Fibroblast of lung (primary cell): ENCODE results near the gene R3HDM4. TPM values are rescaled to one million over a fixed set of nuclear protein-coding genes. Genes with fewer than 3 reads are reported as not detected.

Experiments
- DNase-seq, 2 donors: peaks; one replicate each; pipeline versions ENCODE4 v3.0.0 to v3.0.0-alpha.2; 2010; ENCODE audit warnings: low read depth in 2 of 2
- H2AFZ ChIP-seq: 2 replicates; pipeline ENCODE4 v1.5.1; 2012; ENCODE audit warnings: low read length, control low read depth, inconsistent platforms
- H3K27ac ChIP-seq: 2 replicates; pipeline ENCODE4 v1.5.1; 2011; ENCODE audit warnings: low read length, control low read depth; ENCODE audit not compliant: insufficient read depth
- H3K27me3 ChIP-seq: 2 replicates; pipeline ENCODE4 v1.5.1; 2011; ENCODE audit warnings: mild to moderate bottlenecking, low read length; ENCODE audit not compliant: control insufficient read depth, insufficient read depth
- H3K36me3 ChIP-seq: 2 replicates; pipeline ENCODE4 v1.5.1; 2011; ENCODE audit warnings: low read length; ENCODE audit not compliant: control insufficient read depth, insufficient read depth
- H3K4me1 ChIP-seq: 2 replicates; pipeline ENCODE4 v1.5.1; 2011; ENCODE audit warnings: low read length; ENCODE audit not compliant: control insufficient read depth, insufficient read depth; ENCODE audit errors: extremely low read depth
- H3K4me2 ChIP-seq: 2 replicates; pipeline ENCODE4 v1.5.1; 2011; ENCODE audit warnings: low read length, control low read depth; ENCODE audit not compliant: insufficient read depth; ENCODE audit errors: extremely low read depth
- H3K4me3 ChIP-seq, 4 experiments: fragments of 200-600 bp in 1 of 4; sonication (generic) in 1 of 4; replicated peaks in 1 of 4; 2 replicates each; pipeline ENCODE4 v1.5.1; 2011 to 2016; ENCODE audit warnings: low read length in 4 of 4, low read depth in 3 of 4, mild to moderate bottlenecking in 3 of 4, control low read depth in 2 of 4, inconsistent platforms in 1 of 4, mixed read lengths in 1 of 4; ENCODE audit not compliant: insufficient read depth in 1 of 4; ENCODE audit errors: control extremely low read depth in 1 of 4
- H3K79me2 ChIP-seq: 2 replicates; pipeline ENCODE4 v1.5.1; 2012; ENCODE audit warnings: mild to moderate bottlenecking, low read length, inconsistent platforms; ENCODE audit not compliant: control insufficient read depth, insufficient read depth
- H3K9ac ChIP-seq: 2 replicates; pipeline ENCODE4 v1.5.1; 2011; ENCODE audit warnings: mild to moderate bottlenecking, low read length, control low read depth; ENCODE audit not compliant: insufficient read depth
- H3K9me3 ChIP-seq: 2 replicates; pipeline ENCODE4 v1.5.1; 2012; ENCODE audit warnings: low read depth, low read length; ENCODE audit not compliant: control insufficient read depth, insufficient read depth
- H4K20me1 ChIP-seq: 2 replicates; pipeline ENCODE4 v1.5.1; 2011; ENCODE audit warnings: low read length; ENCODE audit not compliant: control insufficient read depth, insufficient read depth; ENCODE audit errors: extremely low read depth
- CTCF ChIP-seq, 2 donors: IDR thresholded peaks in 1 of 2; conservative IDR thresholded peaks in 1 of 2; 1 replicate in 1 of 2; 2 replicates in 1 of 2; pipeline ENCODE4 v1.5.1; 2011 to 2012; ENCODE audit warnings: low read length in 2 of 2, control low read depth in 1 of 2, inconsistent platforms in 1 of 2, low read depth in 1 of 2, mild to moderate bottlenecking in 1 of 2
- EZH2 ChIP-seq: IDR thresholded peaks from 2 replicates; pipeline ENCODE4 v1.5.1; 2012; ENCODE audit warnings: low read length, control low read depth, mild to moderate bottlenecking; ENCODE audit errors: missing control alignments
- polyA plus RNA-seq, 2 donors: library from polyadenylated mRNA; depleted of rRNA in 1 of 2; stranded (reverse) in 1 of 2; unstranded in 1 of 2; fragments of >200 nt; gene quantifications; 2 replicates each; pipeline ENCODE4 v1.2.1, GENCODE V29; 2011 to 2012; ENCODE audit warnings: missing spikeins in 1 of 2
- total RNA-seq: library from RNA; depleted of rRNA; stranded (reverse); fragments of >200 nt; gene quantifications from 2 replicates; pipeline ENCODE4 v1.2.1, GENCODE V29; 2014

R3HDM4 gene
- total and polyA plus RNA-seq, 2 donors (not counting 1 experiment from before 2014, with no cell fraction given) = 13.2 to 25.5 TPM

- Histone ChIP-seq H2AFZ (no peak overlapping the region), H3K4me1 (no peaks in the 10 kb centered on the region), H3K36me3 (peaks cover 29% of the 10 kb centered on the region), H3K27ac (no peak overlapping the region), H3K27me3 (no peaks in the 10 kb centered on the region), H3K9me3 (no peaks in the 10 kb centered on the region), H4K20me1 (no peaks in the 10 kb centered on the region), H3K4me2 (no peak overlapping the region), H3K79me2 (peaks cover 14% of the 10 kb centered on the region), H3K9ac (no peak overlapping the region), H3K4me3 (no peak overlapping the region)
- DNase-seq = no peak
- TF ChIP-seq EZH2 = no peak
- no peak for TF ChIP-seq CTCF (conservative IDR thresholded peaks at IDR 0.05 in 1 of 2, IDR thresholded peaks at IDR 0.05 in 1 of 2; ENCODE audit: low read depth in 1 of 2, low read length in 2 of 2)
Measured at GRCh38 chr19:889662-890295, 23.2 kb downstream of the R3HDM4 start.

DNA sequence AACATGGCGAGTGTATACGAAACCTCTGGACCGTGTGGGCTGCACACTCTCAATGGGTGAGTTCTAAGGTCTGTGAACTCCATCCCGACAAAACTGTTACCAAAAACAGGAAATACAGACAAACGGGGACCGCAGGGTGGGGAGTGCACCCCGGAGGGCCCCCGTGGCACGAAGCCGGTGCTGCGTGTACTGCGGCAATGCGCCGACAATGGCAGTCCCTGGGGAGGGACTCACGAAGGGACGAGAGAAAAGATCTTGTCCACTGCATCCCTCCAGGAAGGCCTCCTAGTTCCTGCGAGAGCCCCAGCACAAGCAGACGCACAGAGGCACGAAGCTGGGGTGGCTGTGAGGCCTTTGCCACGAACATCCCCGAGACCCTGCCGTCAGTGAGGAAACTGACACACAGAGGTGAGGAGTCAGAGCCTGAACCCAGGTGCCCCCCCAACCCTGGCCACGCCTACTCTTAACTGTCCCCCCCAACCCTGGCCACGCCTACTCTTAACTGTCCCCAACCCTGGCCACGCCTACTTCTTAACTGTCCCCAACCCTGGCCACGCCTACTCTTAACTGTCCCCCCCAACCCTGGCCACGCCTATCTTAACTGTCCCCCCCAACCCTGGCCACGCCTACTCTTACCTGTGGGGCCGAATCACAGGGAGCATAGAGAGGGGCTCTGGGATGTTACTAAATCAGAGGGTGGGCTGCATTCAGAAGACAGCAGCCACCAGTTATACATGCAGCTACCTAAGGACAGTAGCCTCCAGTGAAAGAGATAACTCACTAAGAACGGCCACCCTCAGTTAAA lies 24.2 kb downstream of the R3HDM4 start:
- no peak overlapping the region for H3K4me3 ChIP-seq
- H3K4me1 ChIP-seq = no peaks in the 10 kb centered on the region
- H2AFZ ChIP-seq = no peak overlapping the region
- no peak for DNase-seq
- H3K27me3 ChIP-seq = no peaks in the 10 kb centered on the region
- no peak overlapping the region for H3K4me2 ChIP-seq
- H3K9me3 ChIP-seq = no peaks in the 10 kb centered on the region
- no peak overlapping the region for H3K27ac ChIP-seq
- H3K9ac ChIP-seq = no peak overlapping the region
- TF ChIP-seq EZH2 (no peak), CTCF (conservative IDR thresholded peaks at IDR 0.05 in 1 of 2, IDR thresholded peaks at IDR 0.05 in 1 of 2; ENCODE audit: low read depth in 1 of 2, low read length in 2 of 2) (no peak)
- peaks cover 14% of the 10 kb centered on the region for H3K79me2 ChIP-seq
- H3K36me3 ChIP-seq = peaks cover 31% of the 10 kb centered on the region
- no peaks in the 10 kb centered on the region for H4K20me1 ChIP-seq

DNA sequence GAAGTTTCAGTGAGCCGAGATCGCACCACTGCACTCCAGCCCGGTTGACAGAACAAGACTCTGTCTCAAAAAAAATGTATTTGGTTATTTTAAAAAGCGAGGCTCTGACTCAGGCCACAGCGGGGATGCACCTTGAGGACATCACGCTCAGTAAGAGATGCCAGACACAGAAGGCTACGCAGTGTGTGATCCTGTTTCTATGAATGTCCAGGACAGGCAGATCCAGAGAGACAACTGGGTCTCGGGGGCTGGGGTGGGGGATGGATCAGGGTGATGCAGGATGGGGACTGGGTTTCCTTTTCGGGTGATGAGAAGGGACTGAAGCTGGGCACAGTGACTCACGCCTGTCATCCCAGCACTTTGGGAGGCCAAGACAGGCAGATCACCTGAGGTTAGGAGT lies 25.4 kb downstream of the R3HDM4 start:
- Histone ChIP-seq H3K27me3 (no peaks in the 10 kb centered on the region), H3K4me3 (no peak overlapping the region), H2AFZ (no peak overlapping the region), H3K9me3 (no peaks in the 10 kb centered on the region), H3K79me2 (peaks cover 14% of the 10 kb centered on the region), H3K4me1 (no peaks in the 10 kb centered on the region), H3K36me3 (peaks cover 40% of the 10 kb centered on the region), H4K20me1 (no peaks in the 10 kb centered on the region), H3K27ac (no peak overlapping the region), H3K4me2 (no peak overlapping the region), H3K9ac (no peak overlapping the region)
- TF ChIP-seq EZH2 (no peak), CTCF (conservative IDR thresholded peaks at IDR 0.05 in 1 of 2, IDR thresholded peaks at IDR 0.05 in 1 of 2; ENCODE audit: low read depth in 1 of 2, low read length in 2 of 2) (no peak)
- DNase-seq = no peak
